ENCODE data around the gene MDN1.

DNA sequence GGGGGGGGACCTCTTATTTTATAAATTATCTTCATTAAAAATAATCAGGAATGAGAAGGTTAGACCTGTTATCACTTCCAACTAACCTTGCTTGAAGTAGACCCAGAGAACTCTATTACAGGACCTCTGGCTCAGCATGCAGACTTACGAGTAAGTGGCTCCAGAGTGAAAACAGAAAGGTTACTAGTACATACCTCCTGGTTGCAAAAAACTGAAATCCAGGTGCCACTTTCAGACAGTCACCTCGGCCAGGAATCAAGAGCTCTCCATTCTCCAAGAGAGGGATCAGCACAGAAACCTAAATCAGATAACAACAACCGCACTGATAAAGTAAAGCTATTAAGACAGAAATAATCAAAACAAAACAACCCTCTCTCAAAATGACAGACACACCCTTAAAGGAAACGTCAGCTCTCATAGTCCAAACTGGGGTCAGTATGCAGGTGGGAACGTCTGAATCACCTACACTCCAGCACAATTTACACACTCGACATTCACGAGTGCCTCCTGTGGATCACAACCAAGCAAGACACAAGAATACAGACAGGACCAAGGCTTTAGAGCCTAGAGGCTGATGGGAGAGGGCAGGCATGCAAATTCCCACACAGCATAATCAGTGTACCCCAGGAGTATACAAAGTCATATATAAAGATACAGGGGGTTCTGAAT is 31.8 kb downstream of the MDN1 start:
- TF ChIP-seq POLR2A (IDR thresholded peaks at IDR 0.05; ENCODE audit: low read length) (no peak), GATA1 (IDR thresholded peaks at IDR 0.05; ENCODE audit: low read depth, low read length) (no peak)

Measured in erythroblast (primary cell).